Measurements from ENCODE around the gene KIRREL3.

DNA sequence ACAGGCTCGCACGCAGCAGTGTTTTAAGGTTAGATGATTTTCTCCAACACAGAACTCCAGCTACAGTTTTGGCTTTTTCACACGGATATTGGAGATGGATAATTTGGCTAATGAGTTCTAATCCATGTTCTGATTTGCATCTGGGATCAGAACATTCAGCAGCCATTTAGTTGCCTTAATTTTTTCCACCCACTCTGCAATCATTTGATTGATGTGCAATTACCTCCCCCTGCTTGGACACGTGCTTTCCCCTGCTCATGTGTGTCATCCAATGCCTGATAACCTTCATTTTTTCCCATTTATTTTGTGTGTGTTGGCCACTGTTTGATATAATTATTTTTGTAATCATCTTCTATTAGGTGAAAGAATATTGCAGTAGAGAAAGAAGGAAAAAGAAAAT, 387.3 kb downstream of the KIRREL3 start:
- TF ChIP-seq, protein P1, sequence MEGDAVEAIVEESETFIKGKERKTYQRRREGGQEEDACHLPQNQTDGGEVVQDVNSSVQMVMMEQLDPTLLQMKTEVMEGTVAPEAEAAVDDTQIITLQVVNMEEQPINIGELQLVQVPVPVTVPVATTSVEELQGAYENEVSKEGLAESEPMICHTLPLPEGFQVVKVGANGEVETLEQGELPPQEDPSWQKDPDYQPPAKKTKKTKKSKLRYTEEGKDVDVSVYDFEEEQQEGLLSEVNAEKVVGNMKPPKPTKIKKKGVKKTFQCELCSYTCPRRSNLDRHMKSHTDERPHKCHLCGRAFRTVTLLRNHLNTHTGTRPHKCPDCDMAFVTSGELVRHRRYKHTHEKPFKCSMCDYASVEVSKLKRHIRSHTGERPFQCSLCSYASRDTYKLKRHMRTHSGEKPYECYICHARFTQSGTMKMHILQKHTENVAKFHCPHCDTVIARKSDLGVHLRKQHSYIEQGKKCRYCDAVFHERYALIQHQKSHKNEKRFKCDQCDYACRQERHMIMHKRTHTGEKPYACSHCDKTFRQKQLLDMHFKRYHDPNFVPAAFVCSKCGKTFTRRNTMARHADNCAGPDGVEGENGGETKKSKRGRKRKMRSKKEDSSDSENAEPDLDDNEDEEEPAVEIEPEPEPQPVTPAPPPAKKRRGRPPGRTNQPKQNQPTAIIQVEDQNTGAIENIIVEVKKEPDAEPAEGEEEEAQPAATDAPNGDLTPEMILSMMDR (IDR thresholded peaks at IDR 0.05): no peak
- TF ChIP-seq RCOR1 (IDR thresholded peaks at IDR 0.05; ENCODE audit: low read depth, low read length) (no peak), SMC3 (IDR thresholded peaks at IDR 0.05) (no peak), POLR2A (IDR thresholded peaks at IDR 0.05; ENCODE audit: low read length) (no peak), HDAC2 (IDR thresholded peaks at IDR 0.05) (no peak), JUNB (IDR thresholded peaks at IDR 0.05) (no peak), MAFK (IDR thresholded peaks at IDR 0.05; ENCODE audit: partially characterized antibody) (no peak), CHD4 (IDR thresholded peaks at IDR 0.05; ENCODE audit: borderline replicate concordance) (no peak)
- TF ChIP-seq, protein P2, sequence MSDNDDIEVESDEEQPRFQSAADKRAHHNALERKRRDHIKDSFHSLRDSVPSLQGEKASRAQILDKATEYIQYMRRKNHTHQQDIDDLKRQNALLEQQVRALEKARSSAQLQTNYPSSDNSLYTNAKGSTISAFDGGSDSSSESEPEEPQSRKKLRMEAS (IDR thresholded peaks at IDR 0.05): no peak

All from A549 (cell line).